ENCODE measurements around the gene SLFN13. TPM values are rescaled to one million over a fixed set of nuclear protein-coding genes. Genes with fewer than 3 reads are reported as not detected.
"Not testable (repeated sequence)": the region's sequence is repeated elsewhere in the genome, so short reads cannot be mapped to it uniquely, and the experiment has no call there.

Gene SLFN13
- total RNA-seq, 3 donors from 2014 or later = 4.3 to 8.1 (median 7.9) TPM

DNA sequence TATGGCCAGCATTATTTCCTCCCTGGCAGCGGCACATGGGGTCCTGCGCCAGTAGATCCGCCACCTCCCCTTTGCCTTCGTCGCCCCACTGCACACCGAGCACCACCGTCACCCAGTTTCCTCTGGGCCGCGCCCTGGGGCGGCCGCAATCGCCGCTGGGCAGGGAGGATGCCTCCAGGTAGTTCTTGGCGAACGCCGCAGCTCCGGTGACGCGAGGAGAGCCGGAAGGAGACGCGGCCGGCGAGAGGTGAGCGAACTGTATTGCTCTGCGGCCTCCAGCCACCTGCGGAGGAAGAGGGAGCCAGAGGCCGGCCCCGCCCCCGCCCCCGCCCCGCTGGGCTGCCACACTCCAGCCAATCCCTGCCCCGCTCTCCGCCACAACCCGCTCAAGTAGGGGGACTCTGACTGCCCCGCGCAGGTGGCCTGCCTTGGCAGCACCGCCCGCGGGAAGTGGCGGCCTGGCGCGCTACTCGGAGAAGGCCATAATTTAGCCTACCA lies 11.8 kb upstream of the SLFN13 start:
- DNase-seq (peak; percentile 33), ATAC-seq (peak; percentile 81 to 87)
- H3K27me3 Mint-ChIP-seq (ENCODE audit: low read depth) = no peaks in the 10 kb centered on the region
- peaks cover 20% of the 10 kb centered on the region for H3K4me1 Mint-ChIP-seq (ENCODE audit: low read depth)
- peaks cover 18% of the 10 kb centered on the region for H3K9me3 Mint-ChIP-seq
- H3K36me3 Mint-ChIP-seq (ENCODE audit: insufficient read depth) = peaks cover 9% of the 10 kb centered on the region
- peak overlapping the region; percentile 79 for H3K4me3 Mint-ChIP-seq

DNA sequence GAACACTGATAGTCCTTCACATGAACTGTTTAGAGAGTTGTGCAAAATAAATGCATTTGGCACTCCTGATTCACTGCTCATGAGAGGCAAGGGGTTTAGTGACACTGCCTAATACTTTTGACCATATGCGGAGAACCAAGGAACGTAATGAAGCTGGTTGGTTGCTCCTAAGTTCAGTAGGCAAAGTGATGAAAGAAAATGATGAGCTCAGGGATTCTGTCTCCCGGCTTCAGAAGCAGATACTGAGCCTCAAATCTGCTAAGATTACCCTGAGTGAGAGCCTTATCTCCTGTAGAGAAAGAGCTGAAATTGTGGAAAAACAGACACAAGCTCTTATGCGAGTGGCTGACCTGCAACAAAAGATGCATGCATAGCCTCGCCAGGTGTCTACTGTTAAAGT lies 5.5 kb upstream of the SLFN13 start:
- not testable (repeated sequence) for H3K36me3 Mint-ChIP-seq (ENCODE audit: insufficient read depth); H3K27me3 Mint-ChIP-seq (ENCODE audit: low read depth); H3K4me3 Mint-ChIP-seq; ATAC-seq; H3K4me1 Mint-ChIP-seq (ENCODE audit: low read depth); DNase-seq
- peaks cover 18% of the 10 kb centered on the region for H3K9me3 Mint-ChIP-seq

DNA sequence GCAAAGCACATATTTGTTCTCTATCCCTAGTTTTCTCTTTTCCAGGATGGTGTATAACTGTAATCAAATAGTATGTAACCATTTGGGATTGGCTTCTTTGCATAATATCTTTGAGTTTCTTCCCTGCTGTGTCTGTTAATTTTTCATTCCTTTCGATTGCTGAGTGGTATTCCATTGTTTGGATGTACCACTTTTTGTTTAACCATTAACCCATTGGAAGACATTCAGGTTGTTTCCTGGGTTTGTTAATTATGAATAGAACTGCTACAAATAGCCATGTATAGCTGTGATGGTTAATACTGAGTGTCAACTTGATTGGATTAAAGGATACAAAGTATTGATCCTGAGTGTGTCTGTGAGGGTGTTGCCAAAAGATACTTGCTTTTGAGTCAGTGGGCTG lies 4.6 kb upstream of the SLFN13 start:
- DNase-seq (no peak), ATAC-seq (no peak)
- H3K4me1 Mint-ChIP-seq (ENCODE audit: low read depth) = peaks cover 2% of the 10 kb centered on the region
- H3K36me3 Mint-ChIP-seq (ENCODE audit: insufficient read depth) = peaks cover 3% of the 10 kb centered on the region
- no peak overlapping the region for H3K4me3 Mint-ChIP-seq
- peaks cover 12% of the 10 kb centered on the region for H3K9me3 Mint-ChIP-seq
- no peaks in the 10 kb centered on the region for H3K27me3 Mint-ChIP-seq (ENCODE audit: low read depth)

DNA sequence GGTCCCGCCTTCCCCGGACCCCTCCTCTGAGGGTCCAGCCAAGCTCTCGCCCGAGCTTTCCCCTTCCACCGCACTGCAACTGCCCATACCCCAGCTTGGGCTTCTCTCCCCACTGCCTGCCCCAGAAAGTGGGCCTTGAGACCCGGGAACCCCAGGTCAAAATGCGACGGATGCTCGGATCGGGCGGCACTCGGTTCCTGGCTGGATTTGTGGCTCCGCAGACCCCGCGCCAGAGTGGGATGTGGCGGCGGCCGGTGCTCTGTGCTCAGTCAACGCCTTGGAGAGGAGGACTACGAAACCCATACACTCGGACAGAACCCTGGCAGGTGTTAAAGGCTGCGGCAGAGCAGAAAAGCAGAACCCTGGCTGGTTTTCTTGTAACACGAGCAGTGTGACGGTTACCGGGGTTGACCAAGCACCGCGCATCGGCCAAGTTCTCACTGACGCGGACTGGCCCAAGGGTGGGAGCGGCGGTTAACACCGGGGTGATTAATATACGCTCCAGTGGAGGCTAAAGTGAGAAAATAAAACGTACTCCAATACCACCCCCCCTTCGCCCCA lies 885 bp upstream of the SLFN13 start:
- no peak for DNase-seq
- ATAC-seq = no peak
- H3K27me3 Mint-ChIP-seq (ENCODE audit: low read depth) = no peaks in the 10 kb centered on the region
- peak overlapping the region; percentile 73 for H3K4me3 Mint-ChIP-seq
- no peaks in the 10 kb centered on the region for H3K9me3 Mint-ChIP-seq
- H3K36me3 Mint-ChIP-seq (ENCODE audit: insufficient read depth) = peaks cover 10% of the 10 kb centered on the region
- H3K4me1 Mint-ChIP-seq (ENCODE audit: low read depth) = peaks cover 20% of the 10 kb centered on the region

DNA sequence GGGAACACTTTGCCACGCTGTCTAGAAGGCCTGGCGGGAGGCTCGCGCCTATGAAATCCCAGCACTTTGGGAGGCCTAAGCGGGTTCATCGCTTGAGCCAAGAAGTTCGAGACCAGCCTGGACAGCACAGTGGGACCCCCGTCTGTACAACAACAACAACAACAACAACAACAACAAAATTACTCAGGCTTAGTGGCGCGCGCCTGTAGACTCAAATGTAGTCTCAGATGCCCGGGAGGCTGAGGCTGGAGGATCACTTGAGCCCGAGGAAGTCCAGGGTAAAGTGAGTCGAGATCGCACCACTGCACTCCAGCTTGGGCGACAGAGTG lies 297 bp upstream of the SLFN13 start:
- Mint-ChIP-seq H3K36me3 (ENCODE audit: insufficient read depth) (peaks cover 12% of the 10 kb centered on the region), H3K4me1 (ENCODE audit: low read depth) (peaks cover 20% of the 10 kb centered on the region), H3K9me3 (no peaks in the 10 kb centered on the region), H3K27me3 (ENCODE audit: low read depth) (no peaks in the 10 kb centered on the region), H3K4me3 (peak overlapping the region; percentile 73)
- no peak for DNase-seq
- no peak for ATAC-seq

DNA sequence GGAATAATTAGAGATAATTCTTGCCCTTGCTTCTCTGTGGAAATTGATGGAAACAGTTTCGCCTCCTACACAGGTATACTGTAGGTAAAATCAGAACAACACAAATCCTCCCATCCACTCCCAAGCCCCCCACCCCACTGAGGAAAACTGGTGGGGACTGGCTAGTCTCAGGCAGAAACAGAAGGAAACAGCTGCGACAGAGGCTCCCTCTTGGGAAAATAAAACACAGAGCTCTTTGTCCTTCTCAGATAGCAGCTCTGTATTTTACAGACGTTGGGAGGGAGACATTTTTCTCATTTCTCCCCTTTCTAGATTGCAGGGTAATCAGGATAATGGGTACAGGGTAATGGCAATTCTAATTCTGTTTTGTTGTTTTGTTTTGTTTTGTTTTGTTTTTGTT lies 1.1 kb downstream of the SLFN13 start:
- no peaks in the 10 kb centered on the region for H3K27me3 Mint-ChIP-seq (ENCODE audit: low read depth)
- H3K9me3 Mint-ChIP-seq = no peaks in the 10 kb centered on the region
- ATAC-seq (no peak), DNase-seq (no peak)
- H3K4me3 Mint-ChIP-seq = peak overlapping the region; percentile 49
- peaks cover 20% of the 10 kb centered on the region for H3K4me1 Mint-ChIP-seq (ENCODE audit: low read depth)
- peaks cover 14% of the 10 kb centered on the region for H3K36me3 Mint-ChIP-seq (ENCODE audit: insufficient read depth)

DNA sequence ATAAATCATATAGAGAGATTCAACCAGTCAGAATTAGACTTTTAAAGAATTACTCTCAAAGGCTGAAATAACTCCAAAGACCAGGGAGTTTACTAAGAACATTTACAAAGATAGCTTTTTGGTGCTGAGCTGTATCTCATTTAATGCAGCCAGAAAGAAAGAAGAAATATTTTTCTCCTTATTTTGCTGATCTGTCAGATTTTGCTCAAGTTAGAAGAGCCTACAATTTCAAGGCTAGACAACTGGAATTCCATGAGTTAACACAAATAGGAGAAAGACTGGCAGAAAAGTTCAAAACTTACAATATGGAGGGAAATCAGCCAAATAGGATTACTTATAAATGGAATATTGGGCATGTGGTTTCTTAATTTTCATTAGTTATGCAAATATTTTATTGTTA lies 10.1 kb downstream of the SLFN13 start:
- Mint-ChIP-seq H3K4me1 (ENCODE audit: low read depth) (peaks cover 7% of the 10 kb centered on the region), H3K27me3 (ENCODE audit: low read depth) (no peaks in the 10 kb centered on the region), H3K36me3 (ENCODE audit: insufficient read depth) (peaks cover 9% of the 10 kb centered on the region), H3K9me3 (no peaks in the 10 kb centered on the region), H3K4me3 (no peak overlapping the region)
- ATAC-seq = no peak
- DNase-seq = no peak

DNA sequence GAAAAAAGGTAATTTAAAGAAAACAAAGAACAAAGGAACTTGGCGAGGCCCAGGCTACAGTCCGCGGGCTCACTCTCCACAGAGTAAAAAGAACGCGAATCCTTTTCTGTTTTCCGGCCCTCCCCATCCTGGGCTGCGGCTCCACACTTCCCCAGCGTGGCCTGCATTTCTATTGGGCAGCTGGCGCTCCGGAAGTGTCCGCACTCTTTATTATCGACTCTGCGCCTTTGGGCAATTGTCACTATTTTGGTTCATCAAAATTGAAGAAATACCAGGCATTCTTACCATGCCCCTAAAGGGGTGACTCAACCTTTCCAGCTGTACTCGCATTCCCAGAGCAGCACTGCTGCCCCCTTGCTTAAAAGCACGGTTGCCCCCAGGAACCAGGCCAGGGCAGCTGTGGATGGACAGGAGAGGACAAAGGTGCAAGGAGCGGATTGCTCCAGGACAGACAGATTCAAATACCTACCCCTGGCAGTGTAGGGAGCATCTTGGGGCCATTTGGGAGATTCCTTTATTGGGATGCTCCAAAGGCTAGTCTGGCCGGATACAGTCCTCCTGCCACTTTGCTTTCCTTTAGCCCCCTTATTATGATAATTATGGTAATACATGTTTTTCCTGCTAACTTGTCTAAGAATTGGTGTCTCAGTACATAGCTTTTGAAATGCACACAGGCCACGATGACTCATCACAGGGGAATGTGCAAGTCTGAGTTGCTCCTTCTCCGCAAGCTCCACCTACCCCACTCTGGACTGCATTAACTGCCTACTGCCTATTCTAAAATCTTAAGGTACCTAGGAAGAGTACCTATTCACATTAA lies 15.3 kb downstream of the SLFN13 start:
- H3K9me3 Mint-ChIP-seq = no peaks in the 10 kb centered on the region
- ATAC-seq (peak; percentile 89 to 91), DNase-seq (peak; percentile 76)
- peaks cover 45% of the 10 kb centered on the region for H3K4me1 Mint-ChIP-seq (ENCODE audit: low read depth)
- H3K27me3 Mint-ChIP-seq (ENCODE audit: low read depth) = no peaks in the 10 kb centered on the region
- peak overlapping the region; percentile 95 for H3K4me3 Mint-ChIP-seq
- no peaks in the 10 kb centered on the region for H3K36me3 Mint-ChIP-seq (ENCODE audit: insufficient read depth)

DNA sequence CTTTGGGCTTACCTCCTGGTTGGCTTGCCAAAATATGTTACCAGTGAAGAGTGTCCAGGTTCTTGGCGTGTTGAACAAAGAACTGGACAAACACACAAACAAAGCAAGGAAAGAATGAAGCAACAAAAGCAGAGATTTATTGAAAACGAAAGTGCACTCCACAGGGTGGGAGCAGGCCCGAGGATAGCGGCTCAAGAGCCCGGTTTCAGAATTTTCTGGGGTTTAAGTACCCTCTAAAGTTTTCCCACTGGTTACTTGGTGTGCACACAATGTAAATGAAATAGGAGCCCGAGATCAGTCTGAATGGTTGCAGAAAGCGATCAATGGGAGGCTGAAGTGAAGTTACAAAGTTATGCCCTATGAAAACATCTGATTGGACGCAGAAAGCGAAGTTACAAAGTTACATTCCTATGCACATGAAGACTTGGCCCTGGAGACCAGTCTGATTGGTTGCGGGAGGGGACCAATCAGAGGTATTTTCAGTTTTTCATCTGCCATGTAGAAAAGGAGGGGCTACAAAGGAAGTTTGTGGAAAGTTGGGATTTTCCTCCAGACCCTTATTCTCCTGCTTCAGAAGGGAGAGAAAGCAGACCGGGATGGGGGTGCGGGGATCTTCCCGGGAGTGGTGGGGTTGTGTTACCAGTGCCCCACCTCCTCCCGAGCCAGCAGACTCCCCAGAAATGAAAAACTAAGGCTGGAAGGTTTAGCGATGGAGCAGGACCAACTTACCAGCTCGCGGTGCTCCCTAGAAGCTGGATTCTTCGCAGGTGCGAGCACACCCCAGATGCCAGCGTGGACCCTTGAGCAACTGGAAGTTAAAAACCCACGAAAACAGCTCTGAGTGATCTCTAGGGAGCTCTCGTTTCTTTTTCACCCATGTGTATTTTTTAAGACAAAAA lies 16.1 kb downstream of the SLFN13 start, which contains the start of gene SLFN12:
SLFN12 (minus strand) TSS at position 325 of the 899 bp plus-strand sequence. CDS start 9,472 bp downstream, outside the sequence.
- H3K27me3 Mint-ChIP-seq (ENCODE audit: low read depth) = no peaks in the 10 kb centered on the region
- no peaks in the 10 kb centered on the region for H3K9me3 Mint-ChIP-seq
- H3K4me1 Mint-ChIP-seq (ENCODE audit: low read depth) = peaks cover 51% of the 10 kb centered on the region
- no peaks in the 10 kb centered on the region for H3K36me3 Mint-ChIP-seq (ENCODE audit: insufficient read depth)
- ATAC-seq (peak; percentile 75 to 86), DNase-seq (peak; percentile 31)
- peak within 1 kb of the TSS; percentile 95 for H3K4me3 Mint-ChIP-seq

DNA sequence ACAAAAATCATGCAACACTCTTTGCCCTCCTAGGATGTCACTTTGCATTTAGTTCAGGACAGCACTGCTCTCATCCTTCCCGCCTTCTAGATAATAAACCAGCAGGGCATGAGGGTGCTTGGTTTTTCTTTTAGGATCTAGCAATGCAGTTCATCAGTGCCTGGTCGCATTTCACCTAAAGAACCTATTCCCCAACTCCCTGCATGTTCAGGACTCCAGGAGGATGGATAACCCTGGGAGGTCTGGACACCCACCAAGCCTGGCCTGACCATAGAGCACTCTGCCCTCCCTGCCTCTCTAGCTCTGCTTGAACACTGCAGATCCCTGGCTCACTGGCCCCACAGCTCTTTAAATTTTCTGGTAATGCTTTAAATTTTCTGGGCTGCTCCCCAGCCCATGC lies 18.9 kb downstream of the SLFN13 start:
- Mint-ChIP-seq H3K4me3 (no peak overlapping the region), H3K9me3 (no peaks in the 10 kb centered on the region), H3K27me3 (ENCODE audit: low read depth) (no peaks in the 10 kb centered on the region), H3K4me1 (ENCODE audit: low read depth) (peaks cover 53% of the 10 kb centered on the region), H3K36me3 (ENCODE audit: insufficient read depth) (no peaks in the 10 kb centered on the region)
- DNase-seq (no peak), ATAC-seq (no peak)

DNA sequence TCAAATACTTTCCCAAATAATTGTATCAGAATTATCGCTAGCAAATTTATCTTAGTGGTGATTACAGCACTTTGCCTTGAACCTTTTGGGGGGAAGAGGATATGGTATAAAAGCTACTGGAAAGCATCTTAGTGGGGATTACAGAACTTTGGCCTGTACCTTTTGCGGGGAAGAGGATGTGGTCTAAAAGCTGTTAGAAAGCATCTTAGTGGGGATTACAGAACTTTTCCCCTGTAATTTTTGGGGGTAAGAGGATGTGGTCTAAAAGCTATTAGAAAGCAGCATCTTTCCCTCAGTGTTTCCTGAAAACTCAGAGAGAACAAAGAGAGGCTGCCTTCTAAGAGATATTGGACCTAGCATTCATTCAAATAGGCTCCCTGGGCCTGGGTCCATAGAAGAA lies 20.3 kb downstream of the SLFN13 start:
- Mint-ChIP-seq H3K9me3 (no peaks in the 10 kb centered on the region), H3K36me3 (ENCODE audit: insufficient read depth) (no peaks in the 10 kb centered on the region), H3K4me1 (ENCODE audit: low read depth) (peaks cover 44% of the 10 kb centered on the region), H3K27me3 (ENCODE audit: low read depth) (no peaks in the 10 kb centered on the region), H3K4me3 (no peak overlapping the region)
- DNase-seq (no peak), ATAC-seq (no peak)

DNA sequence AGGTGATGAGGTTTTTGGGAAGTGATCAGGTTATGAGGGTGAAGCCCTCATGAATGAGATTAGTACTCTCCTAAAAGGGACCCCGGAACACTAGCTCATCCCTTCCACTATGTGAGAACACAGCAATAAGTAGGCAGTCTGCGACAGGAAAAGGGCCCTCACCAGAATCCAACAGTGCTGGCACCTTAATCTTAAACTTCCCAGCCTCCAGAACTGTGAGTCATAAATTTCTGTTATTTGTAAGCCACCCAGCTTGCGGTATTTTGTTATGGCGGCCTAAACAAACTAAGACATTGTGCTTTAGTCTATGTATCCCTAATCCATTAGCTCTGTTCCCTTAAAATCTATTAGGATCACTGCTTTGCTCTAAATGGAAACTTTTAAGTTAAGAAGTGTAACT lies 24.8 kb downstream of the SLFN13 start:
- ATAC-seq (no peak), DNase-seq (no peak)
- H3K4me3 Mint-ChIP-seq = no peak overlapping the region
- no peaks in the 10 kb centered on the region for H3K9me3 Mint-ChIP-seq
- peaks cover 13% of the 10 kb centered on the region for H3K4me1 Mint-ChIP-seq (ENCODE audit: low read depth)
- H3K36me3 Mint-ChIP-seq (ENCODE audit: insufficient read depth) = peaks cover 11% of the 10 kb centered on the region
- H3K27me3 Mint-ChIP-seq (ENCODE audit: low read depth) = no peaks in the 10 kb centered on the region

DNA sequence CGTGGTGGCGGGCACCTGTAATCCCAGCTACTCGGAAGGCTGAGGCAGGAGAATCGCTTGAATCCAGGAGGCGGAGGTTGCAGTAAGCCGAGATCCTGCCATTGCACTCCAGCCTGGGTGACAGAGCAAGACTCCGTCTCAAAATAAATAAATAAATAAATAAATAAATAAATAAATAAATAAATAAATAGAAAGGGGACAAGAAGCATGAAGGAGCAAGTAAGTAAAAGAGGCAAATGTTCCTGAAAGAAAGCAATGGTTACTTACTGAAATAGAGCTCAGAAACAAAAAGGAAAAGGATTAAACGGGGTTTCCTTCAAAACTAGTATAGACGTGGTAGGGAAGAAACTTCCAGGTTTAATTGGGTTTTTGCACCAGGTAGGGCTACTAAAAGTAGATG lies 27.5 kb downstream of the SLFN13 start:
- not testable (repeated sequence) for H3K27me3 Mint-ChIP-seq (ENCODE audit: low read depth); H3K4me3 Mint-ChIP-seq; H3K4me1 Mint-ChIP-seq (ENCODE audit: low read depth); ATAC-seq; DNase-seq; H3K9me3 Mint-ChIP-seq
- H3K36me3 Mint-ChIP-seq (ENCODE audit: insufficient read depth) = peaks cover 13% of the 10 kb centered on the region

DNA sequence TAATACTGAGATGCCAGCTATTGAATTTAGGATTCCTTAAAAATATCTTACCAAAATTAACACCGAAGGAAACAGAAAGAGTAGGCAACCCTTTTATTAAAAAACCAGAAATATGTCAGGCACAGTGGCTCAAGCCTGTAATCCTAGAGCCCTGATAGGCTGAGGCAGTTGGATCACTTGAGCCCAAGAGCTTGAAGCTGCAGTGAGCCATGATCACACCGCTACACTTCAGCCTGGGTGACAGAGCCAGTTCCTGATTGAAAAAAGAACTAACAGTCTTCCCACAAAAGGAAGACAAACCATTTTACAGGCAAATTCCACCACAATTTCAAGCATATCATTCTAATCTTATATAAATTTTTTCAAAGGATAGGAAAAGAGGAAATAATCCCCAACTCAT lies 31.9 kb downstream of the SLFN13 start:
- no peaks in the 10 kb centered on the region for H3K27me3 Mint-ChIP-seq (ENCODE audit: low read depth)
- H3K4me1 Mint-ChIP-seq (ENCODE audit: low read depth) = peaks cover 2% of the 10 kb centered on the region
- peaks cover 7% of the 10 kb centered on the region for H3K9me3 Mint-ChIP-seq
- H3K4me3 Mint-ChIP-seq = no peak overlapping the region
- H3K36me3 Mint-ChIP-seq (ENCODE audit: insufficient read depth) = peaks cover 30% of the 10 kb centered on the region
- DNase-seq (no peak), ATAC-seq (no peak)

Data from activated T-cell treated with anti-CD3 and anti-CD28 coated beads, Interleukin-2, amount 50 U/mL, for 4 hours (primary cell).